Glutamatergic neuron (in vitro differentiated cells): ENCODE measurements around the gene MBD4. TPM values are rescaled to one million over a fixed set of nuclear protein-coding genes. Genes with fewer than 3 reads are reported as not detected.

Experiments used
- total RNA-seq: library from RNA; stranded (reverse); fragmentation: NEBNext Ultra II Directional; extraction: Animal tissue kit (Norgen Biotek cat#: 25700); gene quantifications from one replicate; pipeline ENCODE4 v1.2.1, GENCODE V29; 2021; ENCODE audit not compliant: unreplicated experiment

The MBD4 gene
- total RNA-seq, 1 donor from 2014 or later, result 21.3 TPM

Other genes with a start within 250 kb of the MBD4 start
- gene COPG1, start 190.3 kb downstream of the MBD4 start, total RNA-seq, result 152 TPM
- 37.7 TPM for gene HMCES, start 161.1 kb downstream of the MBD4 start, total RNA-seq
- 0.61 TPM for gene EFCAB12, start 11.3 kb downstream of the MBD4 start, total RNA-seq
- 20.6 TPM for gene IFT122, start 276 bp upstream of the MBD4 start, total RNA-seq
- not detected for gene RHO, start 88.7 kb upstream of the MBD4 start, total RNA-seq
- gene H1-8, start 103.2 kb upstream of the MBD4 start, total RNA-seq, result not detected
- gene PLXND1, start 166.7 kb upstream of the MBD4 start, total RNA-seq, result 72.2 TPM